GM19240 (cell line): ENCODE results near the gene COL4A2.
A peak's percentile ranks its signal among the peaks of the same experiment; 100 is the strongest.
"Not testable (repeated sequence)": the region's sequence is repeated elsewhere in the genome, so short reads cannot be mapped to it uniquely, and the experiment has no call there.

ENCODE experiments used
- DNase-seq: peaks from one replicate; pipeline ENCODE4 v3.0.0; 2011; ENCODE audit warnings: low spot score; ENCODE audit not compliant: insufficient read length

The COL4A2 gene

DNA sequence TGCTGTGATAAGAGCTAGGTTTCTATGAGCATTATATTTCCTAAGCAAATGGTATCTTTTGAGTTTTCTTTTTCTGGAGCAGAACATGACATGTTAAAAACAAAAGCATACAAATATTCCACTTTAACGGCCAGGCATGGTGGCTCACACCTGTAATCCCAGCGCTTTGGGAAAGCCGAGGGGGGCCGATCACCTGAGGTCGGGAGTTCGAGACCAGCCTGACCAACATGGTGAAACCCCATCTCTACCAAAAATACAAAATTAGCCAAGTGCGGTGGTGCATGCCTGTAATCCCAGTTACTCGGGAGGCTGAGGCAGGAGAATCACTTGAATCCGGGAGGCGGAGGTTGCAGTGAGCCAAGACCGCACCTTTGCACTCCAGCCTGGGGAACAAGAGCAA lies 146.0 kb downstream of the COL4A2 start:
- DNase-seq: not testable (repeated sequence)

DNA sequence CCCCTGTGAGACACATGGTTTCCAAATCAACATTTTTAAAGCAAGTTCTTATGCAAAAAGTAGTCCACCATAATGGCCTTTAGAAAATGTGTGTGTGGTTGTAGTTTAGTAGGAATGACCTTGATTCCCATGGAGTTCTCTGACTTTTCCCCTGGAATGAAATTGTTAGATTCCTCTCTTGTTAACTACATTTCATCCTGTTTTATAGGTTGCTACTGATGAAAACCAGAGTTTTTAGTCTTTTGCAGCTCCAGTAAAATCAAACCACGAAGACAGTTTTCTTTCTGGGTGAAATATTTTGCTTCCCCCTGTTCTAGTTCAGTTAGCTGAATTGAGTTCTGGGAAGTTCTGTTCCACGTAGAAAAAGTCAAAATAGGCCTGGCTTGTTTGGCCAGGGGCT lies 146.7 kb downstream of the COL4A2 start:
- no peak for DNase-seq

DNA sequence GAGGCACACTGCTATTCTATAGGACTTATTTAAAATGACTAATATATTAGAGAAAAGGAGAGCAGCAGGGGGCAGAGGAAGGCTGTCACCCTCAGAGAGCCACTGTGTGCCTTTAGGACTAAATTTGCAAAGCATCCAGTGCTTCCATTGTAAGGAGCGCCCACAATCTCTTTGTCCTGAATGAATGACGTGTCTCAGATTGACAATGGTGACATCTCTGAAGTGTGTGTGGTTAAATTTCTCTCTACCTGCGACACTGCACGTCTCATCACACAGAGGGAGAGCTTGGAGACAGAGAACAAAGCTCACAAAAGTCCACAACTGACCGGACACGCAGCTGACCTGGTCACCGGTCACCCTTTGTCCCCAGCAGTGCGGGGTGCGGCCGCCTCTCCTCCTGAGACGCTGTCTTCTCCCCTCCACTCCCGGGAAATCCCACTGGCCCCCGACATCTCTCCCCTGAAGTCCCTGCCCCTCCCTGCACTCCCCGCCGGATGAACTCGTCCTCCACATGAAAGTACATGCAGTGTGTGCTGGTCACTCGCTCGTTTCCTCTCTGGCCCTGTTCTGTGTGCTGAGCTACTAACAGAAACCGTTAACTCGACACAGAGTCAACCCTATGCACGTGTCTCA lies 147.3 kb downstream of the COL4A2 start:
- DNase-seq: no peak

DNA sequence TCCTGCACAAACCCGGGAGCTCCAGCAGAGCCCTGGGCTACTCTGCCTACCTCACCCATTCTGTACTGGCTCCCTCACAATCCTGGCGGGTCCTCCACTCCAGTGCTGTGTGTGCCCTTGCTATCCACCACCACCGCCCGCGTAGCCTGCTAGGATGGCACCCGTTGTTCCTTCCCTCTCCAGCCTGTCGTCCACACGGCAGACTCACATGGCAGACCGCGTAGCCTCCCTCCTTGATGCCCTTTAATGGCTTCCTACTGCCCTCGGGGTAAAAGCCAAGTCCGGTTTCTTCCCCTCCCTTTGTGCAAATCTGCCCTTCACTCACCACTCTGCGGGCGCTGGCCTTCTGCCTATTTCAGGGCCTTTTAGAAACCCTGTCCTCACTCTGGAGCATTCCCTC lies 147.9 kb downstream of the COL4A2 start:
- no peak for DNase-seq

DNA sequence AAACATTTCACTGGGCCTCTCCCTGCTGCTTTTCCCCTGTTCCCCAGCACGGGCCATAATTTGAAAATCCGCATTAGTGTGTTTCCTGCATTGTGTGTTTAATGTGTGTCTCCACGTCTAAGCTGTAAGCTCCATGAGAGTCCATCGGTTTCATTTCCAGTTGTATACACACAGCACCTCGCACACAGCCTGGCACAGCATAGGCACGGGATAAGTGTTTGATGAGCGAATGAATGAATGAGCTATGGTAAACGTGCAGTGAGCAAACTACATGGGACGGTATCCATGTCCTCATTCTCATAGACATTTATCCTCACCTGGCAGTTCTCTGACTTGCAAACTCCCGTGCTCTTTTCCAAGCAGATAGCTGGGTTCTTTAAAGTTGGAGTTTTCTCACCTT lies 148.4 kb downstream of the COL4A2 start:
- DNase-seq: no peak

DNA sequence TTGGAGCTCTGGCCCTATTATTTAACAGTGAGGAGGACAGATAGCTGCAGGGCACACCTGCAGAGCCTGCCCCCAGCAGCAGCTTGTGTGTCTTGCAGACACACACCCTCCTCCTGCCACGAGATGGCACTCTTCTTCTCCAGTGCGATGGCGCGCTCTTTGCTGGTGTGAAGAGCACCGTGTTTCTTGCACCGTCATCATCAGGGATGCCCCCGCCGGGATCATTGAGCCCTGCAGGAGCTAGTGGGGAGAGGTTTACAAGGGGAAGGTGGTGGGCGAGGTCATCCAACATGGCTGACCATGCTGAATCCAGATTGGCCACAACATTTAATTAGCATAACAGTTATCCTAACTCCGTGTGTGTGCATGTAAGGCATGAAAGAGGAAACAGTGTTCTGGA lies 148.9 kb downstream of the COL4A2 start:
- peak; percentile 88 for DNase-seq

DNA sequence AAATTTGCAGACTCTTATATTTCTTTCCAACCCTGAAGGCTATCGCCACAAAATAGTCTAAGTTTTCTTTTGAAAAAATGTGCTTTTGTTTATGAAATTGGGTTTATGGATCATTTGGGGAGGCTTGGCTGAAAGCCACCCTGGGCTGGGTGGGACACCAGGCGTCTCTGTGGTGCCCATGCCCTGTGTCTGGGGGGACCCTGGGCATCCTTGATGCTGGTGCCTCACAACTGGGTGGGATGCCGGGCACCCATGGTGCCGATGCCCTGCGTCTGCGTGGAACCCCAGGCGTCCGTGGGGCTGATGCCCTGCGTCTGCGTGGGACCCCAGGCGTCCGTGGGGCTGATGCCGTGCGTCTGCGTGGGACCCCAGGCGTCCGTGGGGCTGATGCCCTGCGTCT lies 149.5 kb downstream of the COL4A2 start:
- no peak for DNase-seq

DNA sequence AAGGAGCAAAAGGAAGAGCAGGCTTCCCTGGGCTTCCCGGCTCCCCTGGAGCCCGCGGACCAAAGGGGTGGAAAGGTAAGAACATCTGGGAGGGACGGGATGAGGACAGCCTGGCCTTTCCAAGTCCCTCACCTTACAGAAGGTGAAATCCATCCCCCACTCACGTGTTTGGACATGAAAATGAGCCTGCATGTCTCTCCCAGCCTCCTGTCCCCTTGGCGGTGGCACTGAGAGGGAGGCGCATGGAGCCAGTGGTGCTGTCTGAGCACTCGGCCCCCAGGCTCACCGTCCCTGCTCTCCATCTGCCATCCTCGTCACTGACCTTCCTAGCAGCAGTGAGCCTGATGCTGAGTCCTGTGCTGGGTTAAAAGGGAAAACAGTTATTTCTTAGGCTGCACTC lies 150.3 kb downstream of the COL4A2 start:
- DNase-seq: no peak

DNA sequence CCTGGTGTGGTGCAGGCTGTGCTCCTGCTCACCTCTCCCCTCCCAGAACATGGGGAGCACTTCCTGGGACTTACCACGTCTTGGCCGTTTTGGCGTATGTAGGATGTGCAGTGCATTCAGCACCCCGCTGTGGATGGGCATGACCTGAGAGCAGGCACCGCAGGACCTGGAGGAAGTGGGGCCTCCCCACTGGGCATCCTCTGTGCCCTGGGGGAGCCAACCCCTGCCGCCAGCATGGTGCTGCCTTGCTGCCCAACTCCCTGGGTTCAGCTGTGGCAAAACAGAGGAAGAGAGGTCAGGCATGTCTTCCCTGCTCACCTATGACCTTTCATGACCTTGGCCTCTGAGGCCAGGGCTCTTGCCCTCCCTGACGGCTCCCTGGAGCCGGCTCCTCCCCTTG lies 150.9 kb downstream of the COL4A2 start:
- no peak for DNase-seq

DNA sequence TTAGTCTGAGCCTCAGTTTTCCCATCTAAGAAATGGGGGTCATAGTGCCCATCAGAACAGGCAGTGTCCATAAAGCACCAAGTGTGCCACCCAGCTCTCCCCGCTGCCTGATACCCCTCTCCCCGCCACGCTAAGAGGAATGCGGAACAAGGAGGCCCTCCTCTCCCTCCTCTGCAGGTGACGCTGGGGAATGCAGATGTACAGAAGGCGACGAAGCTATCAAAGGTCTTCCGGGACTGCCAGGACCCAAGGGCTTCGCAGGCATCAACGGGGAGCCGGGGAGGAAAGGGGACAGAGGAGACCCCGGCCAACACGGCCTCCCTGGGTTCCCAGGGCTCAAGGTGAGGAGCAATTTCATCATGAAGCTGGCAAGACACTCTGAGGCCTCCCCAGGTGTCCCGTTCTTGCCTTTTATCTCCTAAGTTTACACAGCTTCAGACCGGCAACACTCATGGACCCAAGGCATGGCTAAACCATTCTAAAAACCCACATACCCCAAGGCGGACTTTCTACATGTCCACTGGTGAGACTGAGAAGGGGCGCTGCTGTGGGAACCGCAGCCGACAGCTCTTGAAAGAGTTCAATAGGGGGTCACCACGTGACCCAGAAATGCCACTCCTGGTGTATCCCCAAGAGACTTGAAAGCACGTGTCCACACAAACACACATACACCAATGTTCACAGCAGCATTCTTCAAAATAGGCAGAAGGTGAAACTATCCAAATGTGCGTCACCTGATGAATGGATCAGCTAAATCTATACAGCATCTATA lies 151.7 kb downstream of the COL4A2 start:
- DNase-seq: no peak

DNA sequence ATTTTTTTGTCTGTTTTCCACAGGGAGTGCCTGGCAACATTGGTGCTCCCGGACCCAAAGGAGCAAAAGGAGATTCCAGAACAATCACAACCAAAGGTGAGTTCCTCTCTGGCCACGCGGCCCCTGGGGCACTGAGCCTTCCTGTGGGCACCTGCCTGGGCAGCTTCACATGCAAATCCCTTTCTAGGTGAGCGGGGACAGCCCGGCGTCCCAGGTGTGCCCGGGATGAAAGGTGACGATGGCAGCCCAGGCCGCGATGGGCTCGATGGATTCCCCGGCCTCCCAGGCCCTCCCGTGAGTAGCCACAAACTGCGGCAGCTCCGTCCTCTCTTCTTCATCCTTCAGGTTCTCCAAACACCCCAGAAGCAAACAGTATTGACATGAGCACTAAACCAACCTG lies 155.0 kb downstream of the COL4A2 start:
- no peak for DNase-seq

DNA sequence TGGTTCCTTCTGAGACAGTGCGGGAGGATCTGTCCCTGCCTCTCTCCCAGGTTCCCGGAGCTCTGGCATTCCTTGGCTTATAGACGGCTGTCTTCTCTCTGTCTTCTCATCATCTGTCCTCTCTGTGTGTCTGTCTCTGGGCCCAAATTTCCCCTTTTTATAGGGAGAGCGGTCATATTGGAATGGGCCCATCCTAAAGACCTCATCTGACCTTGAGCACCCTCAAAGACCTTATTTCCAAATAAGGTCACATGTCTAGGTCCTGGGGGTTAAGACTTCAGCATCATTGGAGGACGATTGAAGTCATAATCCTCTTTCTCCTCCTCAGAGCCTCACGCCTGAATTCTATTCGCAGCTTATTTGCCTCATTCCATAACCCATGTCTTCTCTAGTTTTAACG lies 156.1 kb downstream of the COL4A2 start:
- DNase-seq: no peak

DNA sequence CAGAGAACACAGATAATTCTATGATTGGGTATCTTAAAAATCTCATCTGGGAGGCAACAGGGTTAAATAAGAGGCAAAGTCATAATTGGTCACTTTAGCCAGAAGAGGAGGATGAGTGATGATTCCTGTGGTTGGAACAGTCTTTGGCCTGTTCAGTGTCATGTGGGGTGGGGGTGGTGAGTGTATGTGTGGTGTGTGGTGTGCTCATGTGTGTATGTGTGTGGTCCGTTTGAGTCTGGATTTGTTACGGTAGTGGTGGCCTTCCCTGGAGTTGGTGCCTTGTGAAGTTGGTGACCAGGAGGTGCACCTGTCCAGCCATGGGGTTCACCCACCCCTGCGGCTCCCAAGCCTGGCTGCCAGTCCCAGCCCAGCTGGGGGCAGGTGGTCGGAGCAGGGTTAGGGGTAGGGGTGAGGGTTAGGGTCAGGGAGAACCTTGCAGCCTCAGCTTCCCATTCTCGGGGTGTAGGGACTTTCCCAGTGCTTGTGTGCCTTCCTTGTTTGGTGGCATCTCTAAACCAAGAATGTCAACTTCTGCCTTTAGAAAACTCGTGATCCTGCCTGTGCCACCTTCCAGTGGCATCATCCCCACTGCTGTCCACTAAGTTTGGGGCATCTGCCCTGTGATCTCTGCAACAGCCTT lies 156.9 kb downstream of the COL4A2 start:
- DNase-seq: no peak

DNA sequence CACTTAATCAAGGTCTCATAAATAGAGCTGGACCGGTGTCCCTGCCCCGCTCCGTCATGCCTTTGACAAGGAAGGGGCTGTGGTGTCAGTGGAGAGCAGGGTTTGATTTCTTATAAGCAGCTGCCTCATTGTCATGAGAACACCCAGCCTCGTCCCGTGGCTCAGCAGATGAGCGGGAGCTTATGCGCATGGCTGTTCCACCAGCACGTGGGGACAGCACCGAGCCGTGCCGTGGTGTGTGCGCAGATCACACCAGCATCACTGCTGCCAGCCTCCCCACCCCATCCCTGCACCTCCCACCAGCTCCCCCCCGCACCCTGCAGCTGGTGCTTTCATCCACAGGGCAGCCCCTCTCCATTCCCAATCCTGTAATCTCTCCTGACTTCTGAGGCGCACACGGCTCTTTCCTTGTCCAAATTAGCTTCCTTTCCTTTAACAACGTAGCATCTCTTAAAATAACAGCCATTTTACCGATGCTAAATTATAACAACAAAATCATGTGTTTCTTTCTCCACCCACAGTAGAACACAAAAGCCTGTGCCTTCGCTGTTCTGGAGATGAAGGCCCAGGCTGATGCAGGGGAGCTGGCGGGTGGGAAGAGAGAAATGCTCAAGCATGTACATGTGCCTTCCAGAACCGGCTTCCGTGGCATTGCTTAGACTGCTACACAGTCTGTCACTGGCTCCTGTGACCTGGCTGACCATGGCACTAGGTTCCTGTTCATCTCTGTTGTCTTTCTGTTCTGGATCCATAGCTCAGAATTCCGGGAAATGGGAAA lies 157.7 kb downstream of the COL4A2 start:
- no peak for DNase-seq

DNA sequence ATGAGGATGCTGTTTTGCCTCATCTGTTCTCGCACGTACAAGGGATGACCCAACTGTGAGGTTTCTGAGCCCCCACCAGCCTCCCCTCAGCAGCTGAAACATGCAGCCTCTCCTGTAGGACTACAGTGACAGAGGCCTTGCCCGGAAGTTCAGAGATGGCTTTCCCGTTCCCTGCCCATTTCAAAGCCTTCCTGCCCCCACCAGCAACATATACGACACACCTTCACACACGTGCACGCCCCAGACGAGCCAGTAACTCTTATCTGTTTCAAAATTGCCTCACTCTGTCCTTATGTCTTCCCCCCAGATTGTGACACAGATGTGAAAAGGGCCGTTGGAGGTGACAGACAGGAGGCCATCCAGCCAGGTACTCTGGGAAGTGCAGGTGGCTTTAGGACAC lies 158.6 kb downstream of the COL4A2 start:
- DNase-seq: no peak

DNA sequence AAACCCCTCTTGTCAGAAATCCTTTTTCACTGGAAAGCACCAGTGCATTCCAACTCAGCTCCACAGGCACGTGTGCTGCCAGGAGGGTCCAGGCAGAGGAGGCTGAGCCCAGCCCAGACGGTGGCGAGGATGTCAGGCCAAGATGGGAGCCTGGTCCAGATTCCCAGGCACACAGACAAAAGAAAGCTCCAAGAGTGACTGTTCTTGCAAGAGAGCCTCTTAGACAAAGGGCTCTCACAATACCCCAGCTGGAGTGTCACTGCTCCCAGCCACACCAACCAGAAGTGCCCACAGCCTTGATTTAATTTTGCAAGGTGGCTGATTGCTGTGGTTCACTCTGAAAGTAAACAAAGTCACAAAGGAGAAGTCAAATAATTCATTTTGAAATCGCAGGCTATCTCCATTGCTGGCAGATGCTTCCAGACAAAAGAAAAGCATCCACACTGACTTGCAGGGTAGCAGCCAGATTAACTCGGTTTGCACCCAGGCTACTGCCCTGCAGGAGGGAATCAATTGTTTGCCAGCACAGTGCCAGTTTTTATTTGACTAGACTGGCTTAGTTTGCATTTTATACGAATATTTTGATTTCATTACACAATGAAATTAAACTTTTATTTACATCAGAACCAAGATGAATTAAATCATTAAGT lies 159.3 kb downstream of the COL4A2 start:
- DNase-seq: no peak

DNA sequence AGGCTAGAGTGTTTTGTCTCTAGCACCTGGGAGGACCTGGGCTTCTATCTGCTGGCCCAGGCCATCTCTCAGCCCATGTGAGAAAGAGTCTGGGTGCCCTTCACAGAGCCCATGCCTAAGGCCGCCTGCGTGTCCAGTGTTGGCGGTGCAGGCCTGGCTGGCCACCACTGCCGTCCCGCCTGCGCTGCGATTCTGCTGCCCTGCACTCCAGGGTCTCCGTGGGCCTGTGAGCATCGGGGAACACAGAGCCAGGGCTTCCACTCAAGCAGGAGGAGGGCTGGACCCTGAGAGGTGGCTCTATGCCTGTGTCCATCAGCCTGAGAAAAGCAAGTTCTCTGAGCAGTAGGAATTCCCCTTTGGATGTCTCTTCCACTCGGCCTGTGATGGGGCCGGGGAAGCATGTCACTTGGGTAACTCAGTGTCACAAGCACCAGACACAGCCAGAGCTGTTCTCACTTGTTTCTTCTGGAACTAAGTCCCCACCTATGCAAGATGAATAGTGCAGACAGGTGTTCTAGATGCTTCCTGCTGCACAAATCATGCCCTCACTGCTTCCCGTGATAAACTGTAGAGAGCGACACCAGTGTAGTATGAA lies 160.5 kb downstream of the COL4A2 start:
- DNase-seq: no peak

DNA sequence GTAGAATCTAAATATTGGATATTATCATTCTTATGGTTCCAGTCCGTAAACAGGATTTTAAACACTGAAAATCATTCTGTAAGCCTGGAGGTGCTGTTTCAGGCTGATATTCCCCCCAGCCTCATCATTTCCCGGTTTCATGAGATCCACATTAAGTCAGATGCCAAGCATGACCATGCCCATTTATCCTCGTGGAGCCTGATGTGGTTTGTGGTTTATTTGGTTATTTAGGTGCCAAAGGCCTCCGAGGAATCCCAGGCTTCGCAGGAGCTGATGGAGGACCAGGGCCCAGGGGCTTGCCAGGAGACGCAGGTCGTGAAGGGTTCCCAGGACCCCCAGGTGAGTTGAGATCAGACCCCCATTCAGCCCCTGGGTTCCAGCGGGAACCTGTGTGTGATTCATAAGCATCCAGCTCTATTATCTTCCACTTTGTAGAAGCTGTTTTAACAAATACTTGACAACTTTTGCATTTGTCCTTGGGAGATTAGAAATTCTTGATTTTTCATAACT lies 162.0 kb downstream of the COL4A2 start:
- no peak for DNase-seq

DNA sequence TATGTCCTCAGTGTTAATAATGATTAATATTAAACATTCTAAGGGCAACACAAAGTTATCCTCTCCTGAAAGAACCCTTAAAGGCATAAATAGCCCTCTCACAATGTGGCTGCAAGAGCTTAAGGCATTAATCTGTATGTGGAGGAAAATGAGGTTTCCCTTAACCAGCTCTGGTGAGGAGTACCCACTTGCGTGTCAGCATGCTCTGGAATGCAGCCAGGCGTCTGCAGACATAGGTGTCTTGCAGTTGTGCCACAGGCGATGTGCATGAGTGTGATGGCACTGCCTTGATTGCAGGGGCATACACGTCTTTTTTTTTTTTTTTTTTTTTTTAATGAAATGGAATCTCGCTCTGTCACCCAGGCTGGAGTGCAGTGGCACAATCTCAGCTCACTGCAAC lies 162.5 kb downstream of the COL4A2 start:
- no peak for DNase-seq

DNA sequence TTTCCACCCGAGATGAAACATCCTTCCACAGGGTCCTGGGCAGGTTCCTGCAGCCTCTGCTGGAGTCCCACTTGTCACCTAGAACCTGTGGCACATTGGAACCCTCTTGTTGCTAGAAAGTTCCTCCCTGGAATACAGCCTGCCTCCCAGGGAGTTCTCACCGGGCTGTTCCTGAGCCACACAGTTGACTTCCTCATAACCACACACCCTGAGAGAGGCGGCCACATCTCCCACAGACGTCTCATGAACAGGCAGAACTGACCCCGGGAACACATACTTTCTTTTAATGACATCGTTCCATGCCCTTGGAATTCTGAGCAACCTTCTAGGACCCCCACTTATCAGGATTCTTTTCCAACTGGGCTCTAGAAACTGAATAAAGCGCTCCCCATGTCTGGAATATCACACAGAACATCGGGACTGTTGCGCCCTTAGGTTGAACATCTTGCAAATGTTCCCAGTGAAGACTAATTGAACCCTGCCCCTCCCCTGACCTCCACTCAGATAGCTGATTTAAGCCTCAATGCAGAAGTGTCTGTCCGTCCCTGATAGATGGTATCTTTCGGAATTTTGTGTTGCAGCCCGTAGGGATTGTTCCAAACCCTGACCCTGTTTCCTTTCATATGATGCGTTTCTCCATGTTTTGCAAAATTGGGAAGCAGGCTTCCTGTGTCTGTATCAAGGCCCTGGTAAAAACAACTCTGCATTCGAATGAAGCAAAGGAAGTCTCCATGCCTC lies 163.4 kb downstream of the COL4A2 start:
- no peak for DNase-seq
